ENCODE data around the gene TVP23C.
"Not testable (repeated sequence)": the region's sequence is repeated elsewhere in the genome, so short reads cannot be mapped to it uniquely, and the experiment has no call there.

Gene TVP23C

GRCh38 chr17:15562613-15563374, 489 bp downstream of the TVP23C start:
- H3K4me3 ChIP-seq (ENCODE audit: low read depth in 1 of 2, low read length in 2 of 2) = peak overlapping the region; percentile 35 to 50
- not testable (repeated sequence) for H3K9ac ChIP-seq (ENCODE audit: low read length); H3K4me1 ChIP-seq (ENCODE audit: insufficient read depth, low read length); H3K27ac ChIP-seq (ENCODE audit: low read depth, low read length); H3K36me3 ChIP-seq (ENCODE audit: insufficient read depth, low read length); H3K27me3 ChIP-seq (ENCODE audit: control insufficient read depth in 1 of 2, insufficient read depth in 2 of 2, low read length in 2 of 2); H3K9me3 ChIP-seq (ENCODE audit: low read length)

- H3K4me3 ChIP-seq (ENCODE audit: low read depth in 1 of 2, low read length in 2 of 2); H3K9me3 ChIP-seq (ENCODE audit: low read length); H3K9ac ChIP-seq (ENCODE audit: low read length); H3K4me1 ChIP-seq (ENCODE audit: insufficient read depth, low read length); H3K36me3 ChIP-seq (ENCODE audit: insufficient read depth, low read length); H3K27me3 ChIP-seq (ENCODE audit: control insufficient read depth in 1 of 2, insufficient read depth in 2 of 2, low read length in 2 of 2); H3K27ac ChIP-seq (ENCODE audit: low read depth, low read length): not testable (repeated sequence)
Observed at GRCh38 chr17:15561439-15561838, 1.8 kb downstream of the TVP23C start.

- H3K9ac ChIP-seq (ENCODE audit: low read length); H3K4me1 ChIP-seq (ENCODE audit: insufficient read depth, low read length); H3K9me3 ChIP-seq (ENCODE audit: low read length); H3K4me3 ChIP-seq (ENCODE audit: low read depth in 1 of 2, low read length in 2 of 2); H3K27ac ChIP-seq (ENCODE audit: low read depth, low read length); H3K36me3 ChIP-seq (ENCODE audit: insufficient read depth, low read length); H3K27me3 ChIP-seq (ENCODE audit: control insufficient read depth in 1 of 2, insufficient read depth in 2 of 2, low read length in 2 of 2): not testable (repeated sequence)
Observed at GRCh38 chr17:15558403-15559105, 4.7 kb downstream of the TVP23C start.

- H3K9me3 ChIP-seq (ENCODE audit: low read length); H3K27me3 ChIP-seq (ENCODE audit: control insufficient read depth in 1 of 2, insufficient read depth in 2 of 2, low read length in 2 of 2); H3K9ac ChIP-seq (ENCODE audit: low read length); H3K4me3 ChIP-seq (ENCODE audit: low read depth in 1 of 2, low read length in 2 of 2); H3K27ac ChIP-seq (ENCODE audit: low read depth, low read length); H3K36me3 ChIP-seq (ENCODE audit: insufficient read depth, low read length); H3K4me1 ChIP-seq (ENCODE audit: insufficient read depth, low read length): not testable (repeated sequence)
Observed at GRCh38 chr17:15557334-15557832, 5.9 kb downstream of the TVP23C start.

- H3K36me3 ChIP-seq (ENCODE audit: insufficient read depth, low read length); H3K4me3 ChIP-seq (ENCODE audit: low read depth in 1 of 2, low read length in 2 of 2); H3K27me3 ChIP-seq (ENCODE audit: control insufficient read depth in 1 of 2, insufficient read depth in 2 of 2, low read length in 2 of 2); H3K4me1 ChIP-seq (ENCODE audit: insufficient read depth, low read length); H3K9me3 ChIP-seq (ENCODE audit: low read length); H3K27ac ChIP-seq (ENCODE audit: low read depth, low read length); H3K9ac ChIP-seq (ENCODE audit: low read length): not testable (repeated sequence)
Observed at GRCh38 chr17:15552932-15553331, 10.4 kb downstream of the TVP23C start.

GRCh38 chr17:15549552-15549951, 13.7 kb downstream of the TVP23C start:
- H3K27ac ChIP-seq (ENCODE audit: low read depth, low read length); H3K36me3 ChIP-seq (ENCODE audit: insufficient read depth, low read length); H3K9ac ChIP-seq (ENCODE audit: low read length); H3K9me3 ChIP-seq (ENCODE audit: low read length); H3K4me3 ChIP-seq (ENCODE audit: low read depth in 1 of 2, low read length in 2 of 2); H3K27me3 ChIP-seq (ENCODE audit: control insufficient read depth in 1 of 2, insufficient read depth in 2 of 2, low read length in 2 of 2); H3K4me1 ChIP-seq (ENCODE audit: insufficient read depth, low read length): not testable (repeated sequence)

GRCh38 chr17:15546604-15547003, 16.7 kb downstream of the TVP23C start:
- not testable (repeated sequence) for H3K4me1 ChIP-seq (ENCODE audit: insufficient read depth, low read length); H3K27me3 ChIP-seq (ENCODE audit: control insufficient read depth in 1 of 2, insufficient read depth in 2 of 2, low read length in 2 of 2); H3K9me3 ChIP-seq (ENCODE audit: low read length); H3K4me3 ChIP-seq (ENCODE audit: low read depth in 1 of 2, low read length in 2 of 2); H3K9ac ChIP-seq (ENCODE audit: low read length); H3K27ac ChIP-seq (ENCODE audit: low read depth, low read length); H3K36me3 ChIP-seq (ENCODE audit: insufficient read depth, low read length)

GRCh38 chr17:15540371-15541219, 22.7 kb downstream of the TVP23C start:
- not testable (repeated sequence) for H3K36me3 ChIP-seq (ENCODE audit: insufficient read depth, low read length); H3K9me3 ChIP-seq (ENCODE audit: low read length); H3K27ac ChIP-seq (ENCODE audit: low read depth, low read length); H3K9ac ChIP-seq (ENCODE audit: low read length); H3K4me1 ChIP-seq (ENCODE audit: insufficient read depth, low read length); H3K27me3 ChIP-seq (ENCODE audit: control insufficient read depth in 1 of 2, insufficient read depth in 2 of 2, low read length in 2 of 2); H3K4me3 ChIP-seq (ENCODE audit: low read depth in 1 of 2, low read length in 2 of 2)

- not testable (repeated sequence) for H3K36me3 ChIP-seq (ENCODE audit: insufficient read depth, low read length); H3K4me1 ChIP-seq (ENCODE audit: insufficient read depth, low read length); H3K9ac ChIP-seq (ENCODE audit: low read length); H3K27me3 ChIP-seq (ENCODE audit: control insufficient read depth in 1 of 2, insufficient read depth in 2 of 2, low read length in 2 of 2); H3K4me3 ChIP-seq (ENCODE audit: low read depth in 1 of 2, low read length in 2 of 2); H3K27ac ChIP-seq (ENCODE audit: low read depth, low read length); H3K9me3 ChIP-seq (ENCODE audit: low read length)
Observed at GRCh38 chr17:15533122-15533521, 30.2 kb downstream of the TVP23C start.

- H3K9ac ChIP-seq (ENCODE audit: low read length); H3K4me3 ChIP-seq (ENCODE audit: low read depth in 1 of 2, low read length in 2 of 2): not testable (repeated sequence)
Observed at GRCh38 chr17:15526292-15527218, 36.7 kb downstream of the TVP23C start.

More at GRCh38 chr17:15526292-15527218, 36.7 kb downstream of the TVP23C start:
- not testable (repeated sequence) for H3K27ac ChIP-seq (ENCODE audit: low read depth, low read length); H3K36me3 ChIP-seq (ENCODE audit: insufficient read depth, low read length); H3K9me3 ChIP-seq (ENCODE audit: low read length); H3K27me3 ChIP-seq (ENCODE audit: control insufficient read depth in 1 of 2, insufficient read depth in 2 of 2, low read length in 2 of 2); H3K4me1 ChIP-seq (ENCODE audit: insufficient read depth, low read length)

All from muscle layer of colon (tissue), 2 donors.